Measurements from ENCODE around the gene DOCK1. TPM values are rescaled to one million over a fixed set of nuclear protein-coding genes. Genes with fewer than 3 reads are reported as not detected.
A peak's percentile ranks its signal among the peaks of the same experiment; 100 is the strongest.

DOCK1 gene
- total RNA-seq, result 10 to 100 TPM; 46.4 to 49.0 TPM

- Histone ChIP-seq H3K9me3 (no peaks in the 10 kb centered on the region), H3K4me3 (peak within 1 kb of the TSS; percentile 79), H3K4me1 (peaks cover 5% of the 10 kb centered on the region), H3K36me3 (no peaks in the 10 kb centered on the region), H3K27ac (peak within 1 kb of the TSS; percentile 55), H3K27me3 (no peaks in the 10 kb centered on the region), H3K9ac (ENCODE audit: low read depth in 2 of 2, low read length in 2 of 2) (peak within 1 kb of the TSS; percentile 55 to 78)
- intact Hi-C loops (cut with DNase I), result no loop called here
- TF ChIP-seq CTCF (IDR thresholded peaks at IDR 0.05), result no peak
- peak; percentile 79 for DNase-seq
Measured at GRCh38 chr10:126904818-126905701, at the start of gene DOCK1. Gene DOCK1 (plus strand): TSS chr10:126905428. CDS start chr10:126905518, 90 bp downstream.

DNA sequence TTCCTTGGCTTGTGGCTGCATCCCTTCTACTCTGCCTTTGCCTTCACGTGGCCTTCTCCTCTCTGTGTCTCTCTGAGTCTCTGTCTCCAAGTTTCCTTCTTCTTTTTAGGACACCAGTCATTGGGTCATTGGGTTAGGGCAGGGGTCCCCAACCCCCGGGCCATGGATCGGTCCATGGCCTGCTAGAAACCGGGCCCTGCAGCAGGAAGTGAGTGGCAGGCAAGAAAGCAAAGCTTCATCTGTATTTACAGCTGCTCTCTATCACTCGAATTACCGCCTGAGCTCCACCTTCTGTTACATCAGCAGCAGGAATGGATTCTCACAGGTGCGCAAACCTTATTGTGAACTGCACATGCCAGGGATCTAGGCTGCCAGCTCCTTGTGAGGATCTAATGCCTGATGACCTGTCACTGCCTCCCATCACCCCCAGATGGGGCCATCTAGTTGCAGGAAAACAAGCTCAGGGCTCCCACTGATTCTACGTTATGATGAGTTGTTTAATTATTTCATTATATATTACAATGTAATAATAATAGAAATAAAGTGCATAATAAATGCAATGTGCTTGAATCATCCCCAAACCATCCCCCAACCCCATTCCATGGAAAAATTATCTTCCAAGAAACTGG is 47.9 kb upstream of the DOCK1 start:
- Histone ChIP-seq H3K36me3 (no peaks in the 10 kb centered on the region), H3K9me3 (no peaks in the 10 kb centered on the region), H3K9ac (ENCODE audit: low read depth in 2 of 2, low read length in 2 of 2) (no peak overlapping the region), H3K27me3 (no peaks in the 10 kb centered on the region), H3K4me1 (no peaks in the 10 kb centered on the region), H3K4me3 (no peak overlapping the region), H3K27ac (no peak overlapping the region)
- DNase-seq, result no peak
- no peak for TF ChIP-seq CTCF (IDR thresholded peaks at IDR 0.05)
- intact Hi-C loops (cut with DNase I), result no loop called here

GRCh38 chr10:126867567-126868365 is 37.5 kb upstream of the DOCK1 start:
- Histone ChIP-seq H3K4me3 (no peak overlapping the region), H3K9ac (ENCODE audit: low read depth in 2 of 2, low read length in 2 of 2) (no peak overlapping the region), H3K36me3 (no peaks in the 10 kb centered on the region), H3K9me3 (no peaks in the 10 kb centered on the region), H3K4me1 (no peaks in the 10 kb centered on the region), H3K27ac (no peak overlapping the region), H3K27me3 (no peaks in the 10 kb centered on the region)
- DNase-seq, result no peak
- TF ChIP-seq CTCF (IDR thresholded peaks at IDR 0.05), result no peak
- intact Hi-C loops (cut with DNase I), result no loop called here

DNA sequence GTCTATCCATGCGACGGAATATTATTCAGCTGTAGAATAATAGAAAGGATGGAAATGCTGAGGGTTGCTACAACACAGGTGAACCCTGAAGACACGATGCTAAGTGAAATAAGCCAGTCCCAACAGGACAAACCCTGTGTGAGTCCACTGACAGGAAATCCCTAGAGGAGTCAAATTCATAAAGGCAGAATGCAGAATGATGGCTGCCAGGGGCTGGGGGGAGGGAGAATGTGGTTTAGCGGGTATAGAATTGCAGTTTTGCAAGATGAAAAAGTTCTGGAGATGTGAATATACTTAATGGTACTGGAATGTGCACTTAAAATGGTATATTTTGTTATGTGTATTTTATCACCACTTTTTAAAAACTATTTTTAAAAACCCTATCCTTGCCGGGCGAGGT is 36.9 kb upstream of the DOCK1 start:
- H3K27ac ChIP-seq, result no peak overlapping the region
- no peak overlapping the region for H3K9ac ChIP-seq (ENCODE audit: low read depth in 2 of 2, low read length in 2 of 2)
- H3K9me3 ChIP-seq, result no peaks in the 10 kb centered on the region
- no peaks in the 10 kb centered on the region for H3K4me1 ChIP-seq
- DNase-seq, result no peak
- no peaks in the 10 kb centered on the region for H3K36me3 ChIP-seq
- no peaks in the 10 kb centered on the region for H3K27me3 ChIP-seq
- no peak for TF ChIP-seq CTCF (IDR thresholded peaks at IDR 0.05)
- H3K4me3 ChIP-seq, result no peak overlapping the region
- intact Hi-C loops (cut with DNase I), result no loop called here

GRCh38 chr10:126872135-126872534 is 33.1 kb upstream of the DOCK1 start:
- Histone ChIP-seq H3K4me3 (no peak overlapping the region), H3K9me3 (no peaks in the 10 kb centered on the region), H3K27me3 (no peaks in the 10 kb centered on the region), H3K27ac (no peak overlapping the region), H3K9ac (ENCODE audit: low read depth in 2 of 2, low read length in 2 of 2) (no peak overlapping the region), H3K36me3 (no peaks in the 10 kb centered on the region), H3K4me1 (no peaks in the 10 kb centered on the region)
- no peak for TF ChIP-seq CTCF (IDR thresholded peaks at IDR 0.05)
- no peak for DNase-seq
- intact Hi-C loops (cut with DNase I), result no loop called here

Measured in colonic mucosa (tissue), 4 donors.